ENCODE measurements around the gene ZNF695. TPM values are rescaled to one million over a fixed set of nuclear protein-coding genes. Genes with fewer than 3 reads are reported as not detected.

Gene ZNF695
- polyA plus RNA-seq, 1 donor: 0.90 TPM

DNA sequence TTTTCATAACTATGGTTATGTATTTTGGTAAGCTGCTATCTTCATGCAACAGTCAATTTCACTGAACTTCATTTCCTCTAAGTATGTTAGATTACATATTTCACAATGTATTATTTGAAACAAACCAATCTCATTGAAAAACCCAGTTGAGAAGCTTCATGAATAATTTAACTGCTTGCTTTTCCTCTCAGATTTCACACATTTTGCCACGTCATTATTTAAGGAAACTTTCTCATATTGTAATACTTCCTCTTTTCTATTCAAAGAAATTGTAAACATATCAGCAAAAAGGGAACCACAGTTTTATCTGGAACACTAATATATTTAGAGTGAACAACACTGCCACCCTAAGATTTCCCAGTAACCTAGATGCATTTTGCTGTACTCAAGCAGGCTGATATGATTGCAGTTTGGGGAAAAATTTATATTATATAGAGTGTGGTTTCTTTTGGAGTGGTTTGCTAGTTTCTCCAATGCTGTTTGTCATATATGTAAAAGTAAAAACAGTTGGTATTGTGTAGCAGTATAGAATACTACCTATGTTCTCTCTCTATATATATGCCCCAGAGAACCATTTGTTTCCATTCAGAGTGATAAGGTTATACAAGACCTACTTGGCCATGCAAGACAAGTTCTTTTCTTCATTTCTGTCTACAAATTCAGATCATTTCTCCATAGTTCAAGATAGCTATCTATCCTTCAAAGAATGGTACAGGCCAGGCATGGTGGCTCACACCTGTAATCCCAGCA is 47.7 kb downstream of the ZNF695 start:
- DNase-seq (ENCODE audit: low read depth): no peak

DNA sequence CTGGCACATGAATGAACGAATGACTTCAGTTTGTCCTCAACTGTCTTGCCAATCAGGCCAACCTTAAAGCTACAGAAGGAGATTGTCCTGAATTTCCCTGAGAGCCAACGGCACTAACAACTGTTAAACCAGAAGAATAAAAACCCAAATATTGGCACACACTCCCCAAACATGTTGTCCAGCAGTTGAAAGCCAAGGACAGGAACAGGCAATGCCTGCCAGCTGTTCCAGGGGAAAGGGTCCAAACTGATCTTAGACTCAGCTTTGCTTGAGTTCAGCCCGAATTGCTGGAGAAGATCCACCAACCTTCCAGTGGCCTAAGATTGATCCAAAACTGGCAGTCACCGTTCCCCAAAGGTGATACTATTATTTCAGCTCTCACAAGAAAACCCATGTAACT is 53.7 kb downstream of the ZNF695 start:
- no peak for DNase-seq (ENCODE audit: low read depth)

DNA sequence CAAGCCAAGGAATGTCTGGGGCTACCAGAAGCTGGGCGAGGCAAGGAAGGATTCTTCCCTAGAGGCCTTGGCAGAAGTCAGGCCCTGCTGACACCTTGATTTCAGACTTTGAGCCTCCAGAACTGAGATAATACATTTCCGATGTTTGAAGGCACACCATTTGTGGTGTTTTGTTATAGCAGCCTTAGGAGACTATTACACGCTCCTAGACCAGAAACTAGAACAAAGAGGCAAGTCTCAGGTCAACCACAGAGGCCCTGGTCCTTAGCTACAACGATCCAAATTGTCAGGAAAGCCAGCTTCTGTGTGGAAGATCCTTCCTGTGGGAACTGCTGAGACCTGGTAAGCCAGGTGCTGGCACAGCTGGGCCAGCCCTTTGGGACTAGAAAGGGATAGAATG is 56.4 kb downstream of the ZNF695 start:
- no peak for DNase-seq (ENCODE audit: low read depth)

DNA sequence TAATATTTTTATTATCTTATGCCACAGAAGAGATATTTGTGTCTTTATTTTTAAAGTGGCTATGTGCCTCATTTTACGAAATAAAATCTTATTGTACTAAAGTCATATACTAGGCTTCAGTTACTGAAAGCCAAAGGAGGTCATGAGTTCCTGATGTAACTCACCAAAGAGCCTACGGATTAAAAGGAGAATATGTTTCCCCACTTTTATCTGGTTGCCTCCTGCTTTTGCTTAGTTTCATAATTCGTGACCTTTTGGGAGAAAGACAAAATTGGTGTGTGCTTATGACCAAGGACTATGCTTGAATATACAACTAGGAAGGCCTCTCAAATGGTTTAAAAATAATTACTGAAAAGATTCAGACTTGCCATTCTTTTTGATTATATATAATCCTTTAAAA is 57.9 kb downstream of the ZNF695 start:
- DNase-seq (ENCODE audit: low read depth): no peak

DNA sequence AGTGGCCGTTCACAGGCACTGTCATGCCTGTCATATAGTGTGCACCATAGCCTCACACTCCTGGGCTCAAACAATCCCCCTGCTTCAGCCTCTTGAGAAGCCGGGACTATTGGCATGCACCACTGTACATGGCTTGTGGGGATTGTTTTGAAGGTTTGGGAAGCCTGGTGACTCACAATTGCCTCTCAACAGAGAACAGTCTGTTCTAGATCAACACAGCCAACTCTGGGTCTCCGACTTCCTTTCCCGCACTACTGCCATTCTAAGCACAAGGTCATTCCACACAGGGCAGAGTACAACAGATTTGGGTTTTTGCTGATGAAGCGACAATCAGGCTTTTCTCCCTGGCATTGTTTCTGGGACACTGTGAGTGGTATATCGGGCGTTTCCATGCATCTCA is 60.6 kb downstream of the ZNF695 start:
- no peak for DNase-seq (ENCODE audit: low read depth)

DNA sequence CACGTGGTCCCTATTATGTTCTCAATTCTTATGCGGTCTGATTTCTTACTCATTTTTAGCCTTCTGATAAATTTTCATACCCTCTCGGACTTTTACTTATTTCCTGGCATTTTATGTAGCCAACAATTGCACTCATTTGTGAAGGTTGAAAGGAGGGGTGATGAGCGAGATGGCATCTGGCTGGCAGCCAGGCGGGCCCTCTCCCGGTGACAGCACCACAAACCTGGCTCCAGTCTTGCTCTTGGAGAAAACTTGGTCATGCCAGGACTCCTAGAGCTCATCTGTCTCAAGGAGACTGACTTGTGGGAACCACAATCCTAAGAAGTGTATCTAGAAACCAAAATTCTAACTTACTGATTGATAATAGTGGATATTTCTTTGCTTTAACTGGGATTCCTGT is 61.5 kb downstream of the ZNF695 start:
- no peak for DNase-seq (ENCODE audit: low read depth)

Other genes with a start within 250 kb of the ZNF695 start
- 27.6 TPM for gene AHCTF1, start 76.1 kb downstream of the ZNF695 start, polyA plus RNA-seq (ENCODE audit: insufficient read length)
- gene ZNF670, start 70.8 kb upstream of the ZNF695 start, polyA plus RNA-seq (ENCODE audit: insufficient read length): 2.4 TPM
- 5.7 TPM for gene ZNF669, start 96.3 kb upstream of the ZNF695 start, polyA plus RNA-seq (ENCODE audit: insufficient read length)
- gene ZNF124, start 164.0 kb upstream of the ZNF695 start, polyA plus RNA-seq (ENCODE audit: insufficient read length): 7.8 TPM
- not detected for gene VN1R5, start 248.0 kb upstream of the ZNF695 start, polyA plus RNA-seq (ENCODE audit: insufficient read length)

Measured in forelimb muscle (tissue), 1 donor.